ENCODE measurements around the gene PHLDB1.

The PHLDB1 gene

DNA sequence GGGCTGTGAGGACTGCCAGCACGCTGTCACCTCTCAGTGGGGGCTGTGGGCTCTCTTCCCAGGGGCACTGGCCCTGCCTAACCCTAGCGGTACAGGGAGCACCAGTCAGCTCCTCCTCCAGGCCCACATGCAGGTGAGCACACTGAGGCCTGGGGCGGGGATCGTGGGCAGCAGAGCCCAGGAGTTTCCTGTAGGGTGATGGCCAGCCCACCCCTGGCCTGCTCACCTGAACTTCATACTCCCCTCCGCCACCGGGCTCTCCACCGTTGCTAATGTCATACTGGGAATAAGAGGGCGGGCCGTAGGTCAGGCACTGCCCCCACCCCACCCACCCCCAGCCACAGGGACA is 82.1 kb downstream of the PHLDB1 start:
- DNase-seq: no peak

- DNase-seq: peak; percentile 85
Measured at GRCh38 chr11:118689852-118690552, 82.6 kb downstream of the PHLDB1 start.

DNA sequence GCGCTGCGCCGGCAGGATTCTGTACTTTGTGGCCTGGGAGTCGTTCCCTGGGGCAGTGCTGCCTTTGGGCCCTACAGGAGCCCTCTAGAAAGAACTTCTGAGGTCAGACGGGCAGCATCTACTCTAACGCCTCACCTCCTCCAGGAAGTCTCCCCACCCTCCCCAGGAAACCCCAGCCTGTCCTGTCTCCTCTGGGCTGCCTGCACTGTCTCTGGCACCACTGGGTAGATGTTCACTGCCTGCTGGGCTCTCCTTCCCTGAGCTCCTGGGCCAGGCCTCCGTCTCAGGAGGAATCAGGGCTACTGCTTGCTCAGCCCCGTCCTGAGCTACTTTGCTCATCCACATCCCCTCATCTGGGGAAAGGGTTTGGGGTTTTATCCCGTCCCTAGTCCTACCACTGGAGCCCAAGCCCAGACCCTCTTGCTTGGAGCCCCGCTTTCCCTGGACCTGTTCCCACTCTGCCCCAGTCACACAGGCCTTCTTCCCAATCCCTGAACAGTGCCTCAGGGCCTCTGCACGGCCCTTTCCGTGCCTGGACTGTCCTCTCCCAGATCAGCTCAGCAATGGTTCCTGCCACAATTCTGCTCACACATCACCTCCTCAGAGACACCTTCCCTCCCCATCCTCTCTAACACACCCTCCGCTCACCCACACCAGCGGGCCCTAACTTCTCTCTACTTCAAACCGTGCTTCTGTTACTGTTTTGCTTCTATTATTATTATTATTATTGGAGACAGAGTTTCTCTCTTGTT is 83.3 kb downstream of the PHLDB1 start:
- DNase-seq: no peak

- DNase-seq: peak; percentile 56
Measured at GRCh38 chr11:118691926-118692830, 84.8 kb downstream of the PHLDB1 start.

DNA sequence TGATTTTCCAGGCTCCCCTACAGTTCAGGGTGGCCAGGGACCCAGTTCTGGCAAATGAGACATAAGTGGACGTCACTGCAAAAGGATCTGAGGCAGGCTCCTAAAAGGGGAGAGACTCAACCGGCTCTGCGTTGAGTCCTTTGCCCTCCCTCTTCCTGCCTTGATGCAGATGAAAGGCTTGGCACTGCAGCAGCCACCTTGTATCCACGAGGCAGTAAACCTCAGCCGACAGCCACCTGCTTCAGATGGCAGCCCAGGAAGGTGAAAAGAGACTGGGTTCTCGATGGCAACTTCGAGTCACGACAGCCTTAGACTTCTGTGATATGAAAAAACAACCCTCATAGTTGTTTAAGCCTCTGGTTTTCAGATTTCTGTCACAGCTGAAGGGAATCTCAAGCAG is 86.8 kb downstream of the PHLDB1 start:
- no peak for DNase-seq

- DNase-seq: no peak
Measured at GRCh38 chr11:118694771-118695170, 87.4 kb downstream of the PHLDB1 start.

GRCh38 chr11:118696673-118697226 is 89.3 kb downstream of the PHLDB1 start:
- DNase-seq: no peak

DNA sequence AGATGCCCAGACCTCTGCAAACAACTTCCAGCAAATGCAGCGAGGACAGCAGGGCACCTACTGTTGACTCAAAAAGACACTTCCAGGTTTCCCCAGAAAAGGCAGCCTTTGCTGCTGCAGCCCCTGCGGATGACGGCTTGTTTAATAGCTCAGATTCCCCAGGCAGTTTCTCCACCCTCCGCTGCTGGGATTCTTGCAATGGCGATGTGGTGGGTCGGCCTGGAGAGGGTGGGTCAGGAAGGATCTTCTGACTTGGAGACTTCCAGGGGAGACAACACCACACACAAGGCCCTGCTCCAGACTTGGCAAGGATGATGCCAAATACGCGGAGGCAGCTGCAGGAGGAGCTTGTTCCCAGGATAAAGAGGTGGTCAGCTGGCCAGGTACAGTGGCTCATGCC is 89.9 kb downstream of the PHLDB1 start:
- no peak for DNase-seq

GRCh38 chr11:118699506-118700220 is 92.2 kb downstream of the PHLDB1 start:
- no peak for DNase-seq

DNA sequence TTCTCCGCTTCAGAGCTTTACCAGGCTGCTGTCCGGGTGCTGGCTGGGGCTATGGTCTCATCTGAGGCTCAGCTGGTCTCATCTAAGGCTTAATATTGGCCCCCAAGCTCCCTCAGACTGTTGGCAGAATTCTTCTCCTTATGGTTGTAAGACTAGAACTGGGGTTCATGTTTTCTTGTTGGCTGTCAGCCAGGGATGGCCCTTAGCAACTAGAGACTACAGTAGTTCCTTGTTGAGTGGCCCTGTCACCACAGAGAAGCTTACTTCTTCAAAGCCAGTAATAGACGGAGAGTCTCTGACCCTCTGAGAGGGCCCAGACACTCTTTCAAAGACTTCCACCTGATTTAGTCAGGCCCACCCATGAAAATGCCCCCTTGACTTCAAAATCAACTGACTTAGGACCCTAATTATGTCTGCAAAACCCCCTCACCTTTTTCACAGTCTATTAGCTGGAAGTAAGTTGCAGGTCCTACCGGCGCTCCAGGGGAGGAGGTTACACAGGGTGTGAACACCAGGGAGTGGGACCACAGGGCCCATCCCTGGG is 96.2 kb downstream of the PHLDB1 start:
- no peak for DNase-seq

GRCh38 chr11:118705111-118705741 is 97.8 kb downstream of the PHLDB1 start:
- DNase-seq: no peak

DNA sequence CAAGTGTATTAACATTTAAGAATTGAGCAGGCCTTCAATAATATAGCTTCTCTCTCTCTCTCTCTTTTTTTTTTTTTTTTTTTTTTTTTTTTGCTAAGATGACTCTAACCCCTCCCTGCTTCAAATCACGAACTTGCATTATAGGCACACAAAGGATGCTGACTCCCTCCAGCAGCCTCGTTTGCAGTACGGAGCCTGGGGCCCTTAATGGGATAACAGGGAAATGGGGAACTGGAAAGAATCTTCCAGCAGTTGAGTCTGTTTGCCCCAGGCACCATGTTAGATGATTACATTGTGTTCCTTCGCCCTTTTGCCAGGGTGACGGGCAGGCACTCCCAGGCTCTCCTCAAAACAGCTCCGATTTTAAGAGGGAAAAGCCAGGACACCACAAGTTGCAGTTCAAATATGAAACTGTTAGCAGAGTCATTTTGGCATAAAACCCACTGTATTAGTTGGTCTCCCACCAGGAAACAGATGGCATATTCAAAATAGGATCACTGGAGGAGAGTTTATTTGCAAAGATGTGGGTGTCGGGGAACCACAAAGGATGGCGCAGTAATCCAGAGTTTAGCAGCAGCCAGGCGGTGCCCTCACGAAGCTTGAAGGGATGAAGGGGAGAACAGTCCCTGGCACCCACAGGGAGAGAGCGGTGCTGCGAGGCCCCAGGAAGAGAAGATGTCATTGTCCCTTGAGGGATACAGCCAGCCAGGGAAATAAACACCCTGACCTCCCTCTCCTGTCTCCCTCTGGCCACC is 98.6 kb downstream of the PHLDB1 start:
- no peak for DNase-seq

GRCh38 chr11:118706546-118706825 is 99.1 kb downstream of the PHLDB1 start:
- no peak for DNase-seq
